Subcutaneous abdominal adipose tissue (tissue), 5 donors: ENCODE measurements around the gene CCNB1.
"Not testable (repeated sequence)": the region's sequence is repeated elsewhere in the genome, so short reads cannot be mapped to it uniquely, and the experiment has no call there.

Source experiments
- H3K27ac ChIP-seq: one replicate; pipeline ENCODE4 v1.7.0; 2013; ENCODE audit warnings: low read depth, mild to moderate bottlenecking, inconsistent platforms, low read length, moderate library complexity
- H3K27me3 ChIP-seq, 5 donors: one replicate each; pipeline ENCODE4 v1.7.0; 2013; ENCODE audit warnings: low read length in 5 of 5, inconsistent platforms in 1 of 5; ENCODE audit not compliant: control insufficient read depth in 5 of 5, insufficient read depth in 4 of 5
- H3K36me3 ChIP-seq, 5 donors: one replicate each; pipeline ENCODE4 v1.7.0; 2013; ENCODE audit warnings: low read length in 5 of 5; ENCODE audit not compliant: control insufficient read depth in 5 of 5, insufficient read depth in 5 of 5
- H3K4me1 ChIP-seq, 5 donors: one replicate each; pipeline ENCODE4 v1.7.0; 2013; ENCODE audit warnings: low read length in 5 of 5, mild to moderate bottlenecking in 3 of 5, moderate library complexity in 1 of 5; ENCODE audit not compliant: control insufficient read depth in 5 of 5, insufficient read depth in 5 of 5
- H3K4me3 ChIP-seq, 5 donors: one replicate each; pipeline ENCODE4 v1.7.0; 2013; ENCODE audit warnings: low read length in 5 of 5, low read depth in 1 of 5
- H3K9ac ChIP-seq, 5 donors: one replicate each; pipeline ENCODE4 v1.7.0; 2013; ENCODE audit warnings: low read length in 5 of 5, mild to moderate bottlenecking in 4 of 5, moderate library complexity in 3 of 5
- H3K9me3 ChIP-seq, 5 donors: one replicate each; pipeline ENCODE4 v1.7.0; 2013; ENCODE audit warnings: low read length in 5 of 5; ENCODE audit not compliant: control insufficient read depth in 5 of 5
- donor health status: healthy.
- donor health status: healthy.
- donor health status: healthy.
- donor health status: healthy.
- donor health status: healthy.

CCNB1 gene

GRCh38 chr5:69140827-69141226 is 26.1 kb upstream of the CCNB1 start:
- Histone ChIP-seq H3K27me3 (no peaks in the 10 kb centered on the region), H3K9ac (no peak overlapping the region), H3K4me3 (no peak overlapping the region), H3K9me3 (peaks cover 0 to 4% (median 0%) of the 10 kb centered on the region in 5 donors), H3K36me3 (no peaks in the 10 kb centered on the region), H3K27ac (no peak overlapping the region), H3K4me1 (peaks cover 0 to 9% (median 7%) of the 10 kb centered on the region in 5 donors)

GRCh38 chr5:69148576-69148975 is 18.4 kb upstream of the CCNB1 start:
- not testable (repeated sequence) for H3K9me3 ChIP-seq, H3K9ac ChIP-seq, H3K36me3 ChIP-seq, H3K27ac ChIP-seq, H3K4me1 ChIP-seq, H3K4me3 ChIP-seq, H3K27me3 ChIP-seq

GRCh38 chr5:69148981-69149675 is 17.8 kb upstream of the CCNB1 start:
- Histone ChIP-seq H3K27ac (no peak overlapping the region), H3K9ac (no peak overlapping the region), H3K36me3 (no peaks in the 10 kb centered on the region), H3K4me1 (no peaks in the 10 kb centered on the region), H3K27me3 (no peaks in the 10 kb centered on the region), H3K9me3 (no peaks in the 10 kb centered on the region), H3K4me3 (no peak overlapping the region)

- H3K9me3 ChIP-seq, result no peaks in the 10 kb centered on the region
- H3K4me1 ChIP-seq, result no peaks in the 10 kb centered on the region
- H3K27me3 ChIP-seq, result no peaks in the 10 kb centered on the region
- H3K4me3 ChIP-seq, result no peak overlapping the region
- H3K36me3 ChIP-seq, result no peaks in the 10 kb centered on the region
- H3K27ac ChIP-seq, result no peak overlapping the region
- H3K9ac ChIP-seq, result no peak overlapping the region
Measured at GRCh38 chr5:69149676-69150010, 17.3 kb upstream of the CCNB1 start.

- Histone ChIP-seq H3K36me3 (no peaks in the 10 kb centered on the region), H3K4me1 (no peaks in the 10 kb centered on the region), H3K9ac (no peak overlapping the region), H3K4me3 (no peak overlapping the region), H3K9me3 (no peaks in the 10 kb centered on the region), H3K27me3 (no peaks in the 10 kb centered on the region), H3K27ac (no peak overlapping the region)
Measured at GRCh38 chr5:69152731-69153130, 14.2 kb upstream of the CCNB1 start.

- H3K27me3 ChIP-seq, result no peaks in the 10 kb centered on the region
- H3K4me1 ChIP-seq, result no peaks in the 10 kb centered on the region
- no peaks in the 10 kb centered on the region for H3K9me3 ChIP-seq
- H3K9ac ChIP-seq, result no peak overlapping the region
- no peak overlapping the region for H3K27ac ChIP-seq
- H3K36me3 ChIP-seq, result no peaks in the 10 kb centered on the region
- H3K4me3 ChIP-seq, result no peak overlapping the region
Measured at GRCh38 chr5:69156456-69156855, 10.5 kb upstream of the CCNB1 start.

- Histone ChIP-seq H3K27me3 (no peaks in the 10 kb centered on the region), H3K9ac (no peak overlapping the region), H3K27ac (no peak overlapping the region), H3K4me3 (no peak overlapping the region), H3K4me1 (no peaks in the 10 kb centered on the region), H3K9me3 (no peaks in the 10 kb centered on the region), H3K36me3 (no peaks in the 10 kb centered on the region)
Measured at GRCh38 chr5:69158039-69158438, 8.9 kb upstream of the CCNB1 start.

GRCh38 chr5:69160651-69161050 is 6.3 kb upstream of the CCNB1 start:
- Histone ChIP-seq H3K9ac (no peak overlapping the region), H3K36me3 (no peaks in the 10 kb centered on the region), H3K4me1 (peaks cover 0 to under 1% (median 0%) of the 10 kb centered on the region in 5 donors), H3K27me3 (no peaks in the 10 kb centered on the region), H3K27ac (no peak overlapping the region), H3K4me3 (no peak overlapping the region), H3K9me3 (no peaks in the 10 kb centered on the region)

GRCh38 chr5:69167493-69167855 is 524 bp downstream of the CCNB1 start:
- H3K27ac ChIP-seq, result peak overlapping the region; percentile 27
- H3K36me3 ChIP-seq, result peaks cover 0 to 10% (median 4%) of the 10 kb centered on the region in 5 donors
- peaks cover 0 to 21% (median 18%) of the 10 kb centered on the region in 5 donors for H3K4me1 ChIP-seq
- H3K9me3 ChIP-seq, result no peaks in the 10 kb centered on the region
- H3K4me3 ChIP-seq, result peak overlapping the region; percentile 79 to 98 (median 87)
- no peaks in the 10 kb centered on the region for H3K27me3 ChIP-seq
- peak overlapping the region; percentile 52 to 96 (median 88) for H3K9ac ChIP-seq

GRCh38 chr5:69167929-69168328 is 979 bp downstream of the CCNB1 start:
- Histone ChIP-seq H3K4me1 (peaks cover 0 to 21% (median 18%) of the 10 kb centered on the region in 5 donors), H3K27me3 (no peaks in the 10 kb centered on the region), H3K27ac (no peak overlapping the region), H3K9me3 (no peaks in the 10 kb centered on the region), H3K4me3 (peak overlapping the region; percentile 79 to 98 (median 87)), H3K36me3 (peaks cover 0 to 10% (median 4%) of the 10 kb centered on the region in 5 donors), H3K9ac (peak overlapping the region in 4 of 5 donors; percentile 76 to 96 (median 90))
